ENCODE measurements around the gene ZDHHC3. TPM values are rescaled to one million over a fixed set of nuclear protein-coding genes. Genes with fewer than 3 reads are reported as not detected.

Gene ZDHHC3
- polyA plus RNA-seq, 1 of the 3 experiments (the other 2 are of a cell fraction), result 60.7 TPM

GRCh38 chr3:44927371-44927770, 48.6 kb downstream of the ZDHHC3 start:
- Histone ChIP-seq H2AFZ (ENCODE audit: low read depth) (no peak overlapping the region), H3K9me3 (no peaks in the 10 kb centered on the region), H3K4me1 (ENCODE audit: control insufficient read depth in 1 of 2, insufficient read depth in 2 of 2, low read depth in 1 of 2, low read length in 1 of 2) (peaks cover 0 to 11% of the 10 kb centered on the region in 2 experiments; a peak in 2 of 4 replicates), H3K27ac (ENCODE audit: low read depth in 2 of 2, low read length in 1 of 2) (no peak overlapping the region), H3K27me3 (ENCODE audit: insufficient read depth) (no peaks in the 10 kb centered on the region), H4K20me1 (ENCODE audit: insufficient read depth) (no peaks in the 10 kb centered on the region), H3F3A (replicated peaks; ENCODE audit: insufficient read depth) (peaks cover 20% of the 10 kb centered on the region), H3K9me2 (no peaks in the 10 kb centered on the region), H3K36me3 (replicated peaks in 1 of 2; ENCODE audit: control insufficient read depth in 1 of 2, insufficient read depth in 2 of 2, low read length in 1 of 2) (peaks cover 18 to 51% of the 10 kb centered on the region in 2 experiments), H3K79me2 (ENCODE audit: insufficient read depth) (no peaks in the 10 kb centered on the region), H3K9ac (no peak overlapping the region), H3K4me2 (no peak overlapping the region), H3K4me3 (ENCODE audit: low read depth in 2 of 2, low read length in 1 of 2) (no peak overlapping the region)
- DNase-seq, result no peak
- ChIA-PET CTCF (interaction anchor here (0.9 to 6.7 kb wide), 2 partner anchors 13 to 215 kb away, joined by 3 to 50 read pairs; partner anchors contain the start of gene ZNF502), POLR2A (no interaction called here)
- no peak for TF ChIP-seq FOXM1 (IDR thresholded peaks at IDR 0.05; ENCODE audit: low read depth)
- no peak for TF ChIP-seq GATA2 (CRISPR knock-in tag; IDR thresholded peaks at IDR 0.05)
- TF ChIP-seq REST (IDR thresholded peaks at IDR 0.05; ENCODE audit: low read depth, low read length), result no peak
- no peak for TF ChIP-seq ZBTB33 (IDR thresholded peaks at IDR 0.05; ENCODE audit: borderline replicate concordance, low read depth)
- TF ChIP-seq FOSL2 (IDR thresholded peaks at IDR 0.05; ENCODE audit: borderline replicate concordance, low read depth), result no peak
- no peak for TF ChIP-seq EZH2phosphoT487 (IDR thresholded peaks at IDR 0.05; ENCODE audit: borderline replicate concordance, low read depth)
- no peak for TF ChIP-seq NRF1 (IDR thresholded peaks at IDR 0.05; ENCODE audit: low read depth, low read length)
- over 99% methylated on average over 7 of the region's 7 CpGs for WGBS (ENCODE audit: low lambda C conversion rate)

- Histone ChIP-seq H3K27ac (ENCODE audit: low read depth in 2 of 2, low read length in 1 of 2) (no peak overlapping the region), H3K9me2 (no peaks in the 10 kb centered on the region), H3K27me3 (ENCODE audit: insufficient read depth) (no peaks in the 10 kb centered on the region), H3K9ac (no peak overlapping the region), H3K4me3 (ENCODE audit: low read depth in 2 of 2, low read length in 1 of 2) (no peak overlapping the region), H3K36me3 (replicated peaks in 1 of 2; ENCODE audit: control insufficient read depth in 1 of 2, insufficient read depth in 2 of 2, low read length in 1 of 2) (peaks cover 13 to 51% of the 10 kb centered on the region in 2 experiments), H3K9me3 (no peaks in the 10 kb centered on the region), H2AFZ (ENCODE audit: low read depth) (no peak overlapping the region), H3K4me2 (no peak overlapping the region), H4K20me1 (ENCODE audit: insufficient read depth) (no peaks in the 10 kb centered on the region), H3K4me1 (ENCODE audit: control insufficient read depth in 1 of 2, insufficient read depth in 2 of 2, low read depth in 1 of 2, low read length in 1 of 2) (peaks cover 0 to 11% of the 10 kb centered on the region in 2 experiments; a peak in 2 of 4 replicates), H3K79me2 (ENCODE audit: insufficient read depth) (no peaks in the 10 kb centered on the region), H3F3A (replicated peaks; ENCODE audit: insufficient read depth) (peaks cover 20% of the 10 kb centered on the region)
- 99% methylated on average over 7 of the region's 7 CpGs for WGBS (ENCODE audit: low lambda C conversion rate)
- ChIA-PET CTCF (interaction anchor here (0.9 to 6.7 kb wide), 3 partner anchors 10 to 215 kb away, joined by 3 to 50 read pairs (median 3); partner anchors contain the start of gene ZNF502), POLR2A (no interaction called here)
- TF ChIP-seq USF2 (IDR thresholded peaks at IDR 0.05; ENCODE audit: borderline replicate concordance, low read depth, low read length), result no peak
- TF ChIP-seq POLR2AphosphoS5 (IDR thresholded peaks at IDR 0.05; ENCODE audit: low read depth, low read length), result no peak
- no peak for TF ChIP-seq EP300 (IDR thresholded peaks at IDR 0.05; ENCODE audit: borderline replicate concordance in 1 of 2, low read depth in 1 of 2, low read length in 1 of 2)
- no peak for TF ChIP-seq GABPA (IDR thresholded peaks at IDR 0.05; ENCODE audit: low read depth)
- TF ChIP-seq JUND (IDR thresholded peaks at IDR 0.05), result no peak
- no peak for TF ChIP-seq TAF1 (IDR thresholded peaks at IDR 0.05; ENCODE audit: borderline replicate concordance, low read depth, low read length)
- no peak for TF ChIP-seq FOXM1 (IDR thresholded peaks at IDR 0.05; ENCODE audit: low read depth)
- no peak for DNase-seq
These were observed 49.1 kb downstream of the ZDHHC3 start for GRCh38 chr3:44926921-44927320.
